DMS153 treated with DMSO at 0.1 percent for 48 hours (cell line): ENCODE results near the gene P2RX7.

Source experiments
- DNase-seq: peaks from one replicate; lab custom pipeline; 2025; ENCODE audit not compliant: unreplicated experiment; lab: John Stamatoyannopoulos, UW

The P2RX7 gene

DNA sequence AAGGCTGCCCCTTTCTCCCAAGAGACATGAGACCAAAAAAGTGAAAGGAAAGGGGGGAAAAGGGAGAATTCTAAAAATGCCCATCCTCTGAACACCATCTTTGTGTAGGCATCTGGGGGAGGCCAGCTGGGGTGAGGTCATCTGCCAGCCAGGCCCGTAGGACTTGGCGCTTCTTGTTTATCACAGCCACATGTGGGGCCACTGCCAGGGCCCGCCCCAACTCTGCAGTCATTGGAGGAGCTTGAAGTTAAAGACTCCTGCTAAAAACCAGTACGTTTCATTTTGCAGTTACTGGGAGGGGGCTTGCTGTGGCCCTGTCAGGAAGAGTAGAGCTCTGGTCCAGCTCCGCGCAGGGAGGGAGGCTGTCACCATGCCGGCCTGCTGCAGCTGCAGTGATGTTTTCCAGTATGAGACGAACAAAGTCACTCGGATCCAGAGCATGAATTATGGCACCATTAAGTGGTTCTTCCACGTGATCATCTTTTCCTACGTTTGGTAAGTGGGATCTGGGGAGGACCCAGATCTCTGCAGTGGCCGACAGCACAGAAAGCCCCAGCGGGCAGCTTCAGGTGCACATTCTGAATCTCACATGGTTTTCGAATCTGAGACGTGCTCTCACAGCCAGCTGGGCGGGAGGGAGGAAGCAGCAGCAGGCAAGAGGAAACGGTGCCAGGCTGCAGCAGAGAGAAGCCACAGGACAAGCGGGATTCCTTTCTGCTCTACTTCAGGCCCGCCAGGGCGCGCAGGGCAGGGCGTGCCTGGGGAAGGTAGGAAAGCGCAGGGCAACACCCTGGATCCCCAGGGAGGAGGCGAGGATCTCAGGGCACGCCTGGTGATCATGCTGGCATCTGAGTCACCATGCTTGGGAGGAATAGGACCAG lies at the start of gene P2RX7:
Gene P2RX7 (plus strand): TSS at position 276 of the 881 bp plus-strand sequence. CDS start 95 bp downstream, at position 371.
- DNase-seq: peak; percentile 64

DNA sequence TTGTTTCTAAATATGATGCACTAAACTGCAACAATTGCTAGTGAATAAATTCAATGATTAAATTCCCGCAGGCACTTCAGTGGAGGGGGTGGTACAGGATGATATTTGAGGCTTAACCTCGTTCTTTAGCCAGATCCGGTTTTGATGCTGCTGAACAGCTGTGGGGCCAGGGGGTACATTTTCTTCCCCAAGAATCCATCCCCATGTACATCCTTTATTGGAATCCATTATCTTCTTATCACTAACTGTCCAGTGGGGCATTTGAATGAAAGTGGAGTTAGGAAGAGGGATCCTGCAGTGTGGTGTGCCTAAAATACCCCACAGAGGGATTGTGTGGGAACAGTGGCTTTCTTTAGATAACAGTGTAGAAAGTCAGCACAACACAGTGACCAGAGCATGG lies 48.4 kb upstream of the P2RX7 start:
- no peak for DNase-seq

DNA sequence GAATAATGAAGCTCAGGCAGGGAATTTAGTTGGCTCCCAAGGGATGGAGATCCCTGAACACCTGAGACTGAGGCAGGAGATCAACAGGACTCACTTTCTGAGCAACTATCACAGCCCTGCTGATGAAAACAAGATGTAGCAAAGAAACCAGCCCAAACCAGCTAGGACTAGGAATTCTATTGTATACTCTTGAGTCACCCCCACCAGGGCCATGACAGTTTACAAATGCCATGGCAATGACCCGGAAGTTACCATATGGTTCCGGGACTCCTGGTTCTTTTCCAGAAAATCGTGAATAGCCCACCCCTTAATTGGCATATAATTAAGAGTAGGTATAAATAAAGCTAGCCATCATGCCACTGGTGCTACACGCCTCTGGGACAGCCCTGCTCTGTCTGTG lies 47.6 kb upstream of the P2RX7 start:
- DNase-seq: no peak

DNA sequence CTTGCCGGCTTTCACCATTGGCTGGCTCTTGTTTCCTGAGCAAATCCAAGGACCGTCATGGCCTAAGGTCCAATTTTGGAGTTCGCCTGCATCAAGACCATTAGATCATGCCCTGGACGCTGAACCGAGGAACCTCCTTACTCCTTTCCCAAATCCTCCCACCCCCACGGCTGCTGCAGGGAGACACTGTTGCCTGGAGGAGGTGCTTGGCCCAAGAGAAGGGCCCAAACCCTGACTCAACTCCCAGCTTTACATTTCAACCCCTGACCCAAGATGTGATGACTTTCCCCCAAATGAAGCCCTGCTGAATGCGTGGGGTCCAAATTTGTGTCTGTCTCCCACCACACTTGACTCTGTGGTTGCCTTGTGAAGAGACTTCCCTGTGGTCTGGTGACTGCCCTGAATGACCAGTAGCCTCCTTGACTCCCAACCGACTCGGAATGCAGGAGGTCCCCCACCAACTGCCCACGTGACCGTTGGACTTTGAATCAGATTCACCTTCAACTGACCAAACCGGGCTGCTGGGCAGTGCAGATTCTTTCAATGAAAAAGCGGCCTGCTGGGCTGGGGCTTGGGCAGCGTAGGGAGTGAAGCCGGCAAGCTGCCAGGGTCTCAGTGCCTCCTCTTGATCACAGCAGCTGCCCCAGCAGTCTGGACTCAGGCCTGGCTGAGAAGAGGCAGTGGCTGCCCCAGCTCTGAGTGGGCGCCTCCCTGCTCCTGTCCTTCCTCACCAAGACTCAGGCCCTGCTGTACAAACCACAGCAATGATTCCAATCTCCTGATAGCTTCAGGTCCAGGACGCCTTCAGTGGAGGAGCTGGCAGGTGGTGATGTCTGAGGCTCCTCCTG lies 46.9 kb upstream of the P2RX7 start:
- no peak for DNase-seq

DNA sequence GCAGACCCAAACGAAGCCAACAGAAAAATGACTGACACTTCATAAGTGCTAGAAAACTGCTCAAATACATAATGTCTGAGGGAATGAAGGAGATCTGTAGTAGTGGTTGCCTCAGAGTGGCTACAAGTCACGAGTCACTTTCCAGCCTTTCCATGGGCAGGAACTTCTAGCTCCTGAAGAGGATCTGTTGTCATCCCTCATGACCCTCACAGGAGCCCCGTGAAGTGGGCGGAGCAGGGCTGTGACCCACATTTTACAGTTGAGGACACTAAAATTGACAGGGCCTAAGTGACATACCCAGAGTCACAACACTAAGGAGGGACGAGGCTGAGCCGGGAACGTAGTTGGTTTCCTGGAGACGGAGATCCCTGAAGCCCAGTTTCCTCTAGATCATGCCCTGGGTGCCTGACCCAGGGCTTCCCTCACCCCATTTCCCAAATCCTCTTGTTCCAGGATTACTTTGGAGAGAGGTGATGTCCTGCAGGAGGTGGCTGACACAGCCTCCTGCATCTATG lies 45.8 kb upstream of the P2RX7 start:
- no peak for DNase-seq

DNA sequence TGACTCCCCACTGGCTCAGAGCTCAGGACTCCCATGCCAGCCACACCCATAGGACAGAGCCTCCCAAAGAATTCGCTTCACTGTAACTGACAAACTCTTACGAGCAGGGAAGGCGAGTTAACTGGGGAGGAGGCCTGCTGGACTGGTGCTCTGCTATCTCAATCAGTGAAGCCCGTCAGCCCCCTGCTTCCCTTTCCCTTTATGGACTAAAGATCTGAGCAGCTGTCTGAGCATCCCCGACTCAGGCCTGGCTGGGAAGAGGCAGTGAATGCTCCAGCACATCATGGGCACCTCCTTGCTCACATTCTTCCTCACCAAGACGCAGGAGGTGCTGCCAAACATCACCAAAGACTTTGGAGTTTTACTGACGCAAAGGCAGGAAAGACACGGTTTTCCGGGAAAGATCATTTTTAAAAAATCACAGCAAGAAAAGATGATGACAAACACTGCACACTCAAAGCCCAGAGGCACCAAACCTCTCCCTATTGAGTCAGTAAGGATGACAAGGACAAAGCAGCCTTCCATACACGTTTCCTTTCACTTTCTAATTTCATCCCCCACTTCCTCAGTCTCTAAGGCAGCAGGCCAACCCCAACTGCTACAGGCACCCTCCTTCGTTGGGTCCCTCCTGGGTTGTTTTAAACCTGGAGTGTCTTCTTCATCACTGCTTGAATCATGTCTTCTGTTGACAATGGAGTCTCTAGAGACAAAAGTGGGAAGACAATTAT lies 45.0 kb upstream of the P2RX7 start:
- no peak for DNase-seq

DNA sequence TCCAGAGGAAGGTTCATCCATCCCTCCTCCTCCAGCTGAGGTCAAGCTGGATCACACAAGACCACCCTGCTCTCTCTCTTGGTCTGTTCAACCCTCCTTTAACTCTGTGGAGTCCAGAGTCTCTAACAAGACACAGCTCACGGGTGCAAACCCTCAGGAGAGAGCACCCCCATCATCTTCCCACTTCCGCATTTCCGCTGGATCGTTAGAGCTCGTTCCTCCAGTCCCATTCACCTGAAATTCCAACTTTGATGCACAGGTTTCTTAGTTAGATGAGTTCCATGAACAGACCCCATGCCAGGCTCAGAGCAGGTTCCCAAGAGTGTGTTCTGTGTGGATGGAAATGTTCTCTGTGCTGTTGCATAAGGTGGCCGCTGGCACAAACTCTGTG lies 44.5 kb upstream of the P2RX7 start:
- no peak for DNase-seq

DNA sequence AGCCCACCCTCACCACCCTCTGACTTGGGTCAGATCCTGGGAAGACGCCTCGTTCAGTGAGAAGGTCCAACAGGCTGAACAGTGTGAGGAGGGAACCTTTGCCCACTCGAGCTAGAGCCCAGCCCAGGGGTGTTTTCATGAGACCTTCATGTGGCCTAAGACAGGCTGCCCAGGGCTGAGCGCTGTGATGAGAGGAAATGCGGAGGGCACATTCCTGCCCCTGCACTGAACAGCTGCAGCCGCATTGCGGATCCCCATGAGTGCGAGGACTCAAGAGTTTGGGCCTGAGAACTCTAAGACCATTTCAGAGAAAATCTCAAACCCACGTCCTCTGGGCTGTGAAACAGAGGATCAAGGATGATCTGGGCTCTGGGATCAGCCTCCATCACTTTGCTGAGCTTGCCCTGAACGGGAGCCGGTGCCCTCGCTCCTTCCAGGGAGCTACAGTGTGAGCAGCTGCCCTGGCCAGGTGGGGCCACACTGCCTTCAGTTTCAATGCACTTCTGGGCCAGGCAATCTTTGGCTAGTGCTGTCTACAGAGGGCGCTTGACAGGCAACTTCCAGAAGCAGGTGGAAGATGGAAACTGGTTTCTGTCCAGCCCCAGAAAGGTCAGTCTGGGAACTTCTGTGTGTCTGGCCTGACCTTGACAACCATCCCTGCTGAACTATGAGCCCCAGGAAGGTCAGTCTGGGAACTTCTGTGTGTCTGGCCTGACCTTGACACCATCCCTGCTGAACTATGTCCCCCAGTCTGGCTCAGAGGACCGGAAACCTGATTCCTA lies 43.5 kb upstream of the P2RX7 start:
- no peak for DNase-seq

DNA sequence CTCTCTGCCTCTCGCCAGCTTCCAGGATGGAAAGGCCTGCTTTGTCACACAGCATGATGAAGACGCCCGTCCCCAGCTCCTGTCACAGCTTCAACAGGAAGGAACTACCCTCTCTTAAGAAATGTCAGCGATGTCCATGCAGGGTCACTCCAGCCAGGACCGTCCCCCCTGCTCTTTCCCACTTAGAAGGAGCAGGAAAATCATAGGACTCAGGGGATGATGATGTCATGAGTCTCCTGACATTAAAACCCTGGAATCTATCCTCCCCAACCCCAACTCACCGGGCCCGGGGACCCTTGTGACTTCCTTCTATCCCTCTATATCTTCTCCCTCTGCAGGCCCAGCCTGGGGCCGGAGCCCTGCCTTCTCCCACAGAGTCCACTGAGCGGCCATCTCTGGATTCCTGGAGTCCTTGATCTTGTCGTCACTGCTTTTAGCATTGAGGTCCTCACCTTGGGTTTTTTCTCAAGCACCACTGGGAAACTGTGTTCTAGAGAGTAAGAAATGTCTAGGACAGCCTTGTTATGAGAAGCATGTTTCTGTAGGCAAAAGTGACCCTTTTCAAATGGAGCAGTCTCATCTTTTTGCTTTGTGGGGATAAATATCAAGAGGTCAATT lies 42.8 kb upstream of the P2RX7 start:
- no peak for DNase-seq

DNA sequence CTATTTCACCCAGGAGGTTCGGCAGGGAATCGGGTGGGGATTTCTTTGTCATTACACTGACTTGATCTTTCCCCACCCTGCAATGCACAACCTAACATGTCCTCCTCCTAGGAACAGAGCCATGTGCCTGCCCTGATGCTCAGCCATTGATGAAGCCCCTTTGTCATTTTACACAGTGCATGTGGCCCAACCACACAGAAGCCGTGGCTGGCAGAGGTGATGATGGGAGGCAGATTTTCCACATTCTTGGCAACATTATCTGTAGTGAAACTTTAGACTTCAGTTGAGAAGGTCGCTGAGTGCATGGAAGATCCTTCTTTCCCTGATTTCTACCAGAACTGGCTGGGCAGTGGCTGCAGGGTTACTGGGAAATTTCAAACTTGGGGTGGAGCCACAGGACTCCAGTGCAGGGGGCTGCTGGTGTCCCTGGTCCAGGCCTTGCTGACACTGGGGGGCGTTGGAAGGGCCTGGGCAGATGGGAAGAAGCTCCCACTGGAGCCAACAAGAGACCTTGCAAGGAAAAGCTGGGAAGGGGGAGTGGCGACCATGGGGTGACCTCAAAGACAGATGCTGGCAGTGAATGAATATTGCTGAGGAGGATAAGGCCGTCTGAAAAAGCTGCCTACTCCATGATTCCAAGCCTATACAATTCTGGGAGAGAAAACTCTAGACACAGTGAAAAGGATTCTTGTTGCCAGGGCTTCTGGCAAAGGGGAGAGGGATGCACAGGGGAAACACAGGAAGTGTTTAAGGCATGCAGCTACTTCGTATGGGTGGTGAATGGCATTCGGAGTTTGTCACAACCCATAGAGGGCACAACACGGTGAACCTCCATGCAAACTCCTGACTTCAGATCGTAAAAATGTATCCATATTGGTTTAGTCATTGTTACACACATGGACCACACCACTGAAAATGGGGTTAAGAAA lies 41.8 kb upstream of the P2RX7 start:
- no peak for DNase-seq

DNA sequence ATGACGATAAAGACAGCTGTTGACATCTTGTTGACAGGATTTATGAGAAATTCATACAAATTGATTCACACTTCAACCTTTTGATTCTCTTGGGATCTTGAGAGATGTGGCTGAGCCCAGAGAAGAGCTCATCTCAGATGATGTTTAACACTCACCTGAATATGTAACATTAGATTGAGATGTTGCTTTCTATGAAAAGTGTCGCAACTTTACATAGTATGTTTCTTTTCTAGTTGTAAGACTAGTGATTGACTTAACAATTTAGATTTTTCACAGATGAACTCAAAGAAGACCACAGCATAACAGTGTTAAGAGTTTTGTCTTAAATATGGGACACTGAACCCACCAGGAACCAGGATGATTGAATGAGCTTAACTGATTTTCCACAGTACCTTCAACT lies 40.6 kb upstream of the P2RX7 start:
- DNase-seq: no peak

DNA sequence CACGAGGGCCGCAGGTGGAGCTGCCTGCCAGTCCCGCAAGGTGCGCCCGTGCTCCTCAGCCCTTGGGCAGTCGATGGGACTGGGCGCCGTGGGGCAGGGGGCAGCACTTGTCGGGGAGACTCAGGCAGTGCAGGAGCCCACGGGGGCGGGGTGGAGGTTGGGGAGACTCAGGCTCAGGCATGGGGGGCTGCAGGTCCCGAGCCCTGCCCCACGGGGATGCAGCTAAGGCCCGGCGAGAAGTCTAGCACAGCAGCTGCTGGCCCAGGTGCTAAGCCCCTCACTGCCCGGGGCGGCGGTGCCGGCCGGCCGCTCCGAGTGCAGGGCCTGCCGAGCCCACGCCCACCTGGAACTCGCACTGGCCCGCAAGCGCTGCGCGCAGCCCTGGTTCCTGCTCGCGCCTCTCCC lies 39.2 kb upstream of the P2RX7 start:
- no peak for DNase-seq

DNA sequence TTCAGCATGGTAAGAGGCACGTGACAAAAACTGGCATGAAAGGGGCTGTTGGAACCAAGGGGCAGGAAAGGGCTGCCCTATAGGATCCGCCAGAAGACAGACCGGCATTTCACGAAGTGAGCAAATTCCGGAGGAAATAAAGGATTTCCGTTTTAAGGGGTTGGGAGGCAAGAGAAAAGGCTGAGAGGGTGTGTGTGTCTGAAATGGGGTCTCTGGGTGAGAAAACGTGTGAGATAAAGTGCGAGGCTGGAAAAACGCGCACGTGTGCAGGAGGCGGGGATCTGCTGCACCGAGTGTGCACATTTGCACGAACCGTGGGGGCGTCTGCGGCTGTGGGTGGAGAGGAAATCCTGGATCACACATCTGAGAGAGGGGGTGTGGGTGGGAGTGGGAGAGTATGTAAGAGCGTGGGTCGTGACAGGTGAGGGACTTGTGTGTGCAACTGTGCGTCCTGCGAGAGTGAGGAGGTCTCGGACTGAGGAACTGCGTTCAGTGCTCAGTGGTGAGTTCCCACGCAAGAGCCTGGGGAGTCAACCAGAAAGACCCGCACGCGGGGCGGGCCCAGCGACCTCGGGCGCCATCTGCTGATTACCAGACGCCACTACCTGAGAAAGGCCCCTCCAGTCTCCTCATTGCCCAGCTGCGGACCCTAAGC lies 37.0 kb upstream of the P2RX7 start:
- DNase-seq: peak; percentile 21

DNA sequence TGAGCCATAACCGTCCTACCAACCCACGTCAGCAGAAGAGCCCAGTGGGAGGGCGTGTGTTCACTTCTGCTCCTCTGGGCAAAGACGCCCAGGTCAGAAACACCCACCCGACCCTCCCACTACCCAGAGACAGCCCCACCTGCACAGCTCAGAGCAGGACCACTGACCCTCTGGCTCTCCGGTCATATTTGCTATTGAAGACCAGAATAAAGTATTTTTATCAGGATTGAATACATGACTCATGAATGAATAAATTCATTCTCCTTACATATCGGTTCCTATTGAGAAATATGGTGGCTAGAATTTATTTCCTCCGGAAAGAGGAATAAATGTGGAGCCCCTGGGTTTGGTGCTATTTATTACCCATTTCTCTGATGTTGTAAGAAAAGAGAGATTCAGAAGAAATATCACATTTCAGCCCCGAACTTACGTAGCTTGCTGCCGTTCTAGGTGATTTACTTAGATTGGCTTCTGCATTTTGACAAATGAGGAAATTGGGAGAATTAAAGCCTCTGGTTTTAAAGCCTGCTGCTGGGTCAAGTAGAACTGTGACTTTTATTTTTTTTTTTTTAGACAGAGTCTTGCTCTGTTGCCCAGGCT lies 36.4 kb upstream of the P2RX7 start:
- no peak for DNase-seq

DNA sequence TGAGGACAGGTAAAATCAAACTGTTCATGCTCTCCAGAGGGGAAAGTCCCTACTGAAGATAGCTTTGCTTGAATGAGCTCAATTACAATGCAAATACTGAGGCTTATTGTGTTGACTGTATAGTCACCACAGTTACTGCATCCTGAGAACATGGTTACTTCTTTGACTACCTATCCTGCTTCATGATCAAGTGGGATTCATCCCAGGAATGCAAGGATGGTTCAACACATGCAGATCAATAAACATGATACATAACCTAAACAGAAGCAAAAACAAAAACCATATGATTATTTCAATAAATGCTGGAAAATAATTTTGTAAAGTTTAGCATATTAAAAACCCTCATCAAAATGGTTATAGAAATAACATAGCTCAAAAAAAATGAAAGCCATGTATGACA lies 32.9 kb upstream of the P2RX7 start:
- no peak for DNase-seq

DNA sequence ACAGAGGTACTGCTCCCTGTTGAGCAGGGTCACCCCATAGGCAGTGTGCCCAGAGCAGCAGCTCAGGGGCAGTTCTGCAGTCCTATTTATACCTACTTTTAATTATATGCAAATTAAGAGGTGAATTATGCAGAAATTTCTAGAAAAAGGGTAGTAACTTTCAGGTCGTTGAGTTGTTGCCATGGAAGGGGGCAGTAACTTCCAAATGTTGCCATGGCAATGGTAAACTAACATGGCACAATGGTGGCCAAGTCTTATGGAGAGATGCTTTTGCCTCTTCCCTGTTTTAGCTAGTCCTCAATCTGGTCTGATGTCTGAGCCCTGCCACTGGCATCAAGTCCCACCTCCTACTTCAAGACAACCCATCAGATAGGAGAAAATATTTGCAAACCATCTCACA lies 30.4 kb upstream of the P2RX7 start:
- no peak for DNase-seq

DNA sequence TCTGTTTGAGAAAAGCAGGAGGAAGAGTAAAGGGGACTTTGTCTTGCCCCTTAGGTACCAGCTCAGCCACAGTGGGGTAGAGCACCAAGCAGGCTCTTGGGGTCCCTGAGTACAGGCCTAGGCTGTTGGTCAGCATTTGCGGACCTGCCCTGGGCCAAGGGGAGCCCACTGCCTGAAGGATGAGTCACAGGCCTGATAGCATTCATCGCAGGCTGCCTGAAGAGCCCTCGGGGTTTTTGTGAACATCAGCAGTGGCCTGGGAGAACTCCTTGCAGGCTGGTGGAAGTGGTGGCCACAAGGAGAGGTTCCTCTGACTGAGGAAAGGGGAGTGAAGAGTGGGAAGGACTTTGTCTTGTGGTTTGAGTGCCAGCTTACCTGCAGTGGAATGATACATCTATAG lies 25.0 kb upstream of the P2RX7 start:
- DNase-seq: no peak

DNA sequence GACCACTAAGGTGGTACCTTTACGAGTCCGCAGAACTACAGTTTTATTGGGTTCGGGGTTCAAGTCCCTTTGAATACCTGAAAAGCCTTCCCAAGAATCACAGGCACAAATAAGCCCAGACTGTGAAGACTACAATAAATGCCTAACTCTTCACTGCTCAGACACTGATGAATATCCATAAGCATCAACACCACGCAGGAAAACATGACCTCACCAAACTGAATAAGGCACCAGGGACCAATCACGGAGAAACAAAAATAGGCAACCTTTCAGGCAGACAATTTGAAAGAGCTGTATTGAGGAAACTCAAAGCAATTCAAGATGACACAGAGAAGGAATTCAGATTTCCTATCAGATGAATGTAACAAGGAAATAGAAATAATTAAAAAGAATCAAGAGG lies 24.2 kb upstream of the P2RX7 start:
- DNase-seq: no peak
